ENCODE data around the gene KIFC1. TPM values are rescaled to one million over a fixed set of nuclear protein-coding genes. Genes with fewer than 3 reads are reported as not detected.

Gene KIFC1, protein sequence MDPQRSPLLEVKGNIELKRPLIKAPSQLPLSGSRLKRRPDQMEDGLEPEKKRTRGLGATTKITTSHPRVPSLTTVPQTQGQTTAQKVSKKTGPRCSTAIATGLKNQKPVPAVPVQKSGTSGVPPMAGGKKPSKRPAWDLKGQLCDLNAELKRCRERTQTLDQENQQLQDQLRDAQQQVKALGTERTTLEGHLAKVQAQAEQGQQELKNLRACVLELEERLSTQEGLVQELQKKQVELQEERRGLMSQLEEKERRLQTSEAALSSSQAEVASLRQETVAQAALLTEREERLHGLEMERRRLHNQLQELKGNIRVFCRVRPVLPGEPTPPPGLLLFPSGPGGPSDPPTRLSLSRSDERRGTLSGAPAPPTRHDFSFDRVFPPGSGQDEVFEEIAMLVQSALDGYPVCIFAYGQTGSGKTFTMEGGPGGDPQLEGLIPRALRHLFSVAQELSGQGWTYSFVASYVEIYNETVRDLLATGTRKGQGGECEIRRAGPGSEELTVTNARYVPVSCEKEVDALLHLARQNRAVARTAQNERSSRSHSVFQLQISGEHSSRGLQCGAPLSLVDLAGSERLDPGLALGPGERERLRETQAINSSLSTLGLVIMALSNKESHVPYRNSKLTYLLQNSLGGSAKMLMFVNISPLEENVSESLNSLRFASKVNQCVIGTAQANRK
- total RNA-seq = 9.0 and 126 TPM in 2 replicates

DNA sequence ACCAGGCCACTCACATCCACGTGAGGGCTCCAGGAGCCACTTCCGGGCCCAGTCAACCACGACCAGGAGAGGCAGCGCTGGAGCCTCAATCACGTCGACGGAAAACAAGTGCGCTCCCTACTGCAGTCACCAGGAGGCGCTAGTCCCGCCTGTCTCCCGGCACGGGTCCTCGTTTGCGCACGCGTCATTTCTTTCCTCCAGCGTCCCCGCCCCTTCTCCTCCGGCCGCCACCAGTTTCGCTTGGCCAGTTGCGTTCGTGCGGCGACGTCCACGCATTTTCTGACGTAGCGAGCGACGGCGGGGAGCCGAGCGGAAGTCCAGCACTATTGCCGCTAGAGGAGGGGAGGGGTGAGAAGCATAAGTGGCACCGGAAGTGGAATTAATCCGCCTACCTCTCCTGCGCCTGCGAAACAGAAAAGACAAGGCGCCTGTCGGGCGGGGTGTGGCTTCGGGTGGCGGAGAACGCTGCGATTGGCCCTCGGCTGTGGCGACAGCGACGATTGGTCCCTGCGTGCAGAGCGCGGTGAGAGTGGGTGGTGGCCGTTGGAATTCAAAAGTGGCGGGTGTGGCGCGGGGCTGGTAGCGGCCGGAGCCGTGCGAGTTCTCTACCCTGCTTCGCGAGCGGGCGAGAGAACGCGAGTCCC lies at the start of gene KIFC1:
KIFC1 (plus strand) TSS at position 546 of the 644 bp plus-strand sequence. CDS start 163 bp downstream, outside the sequence.

DNA sequence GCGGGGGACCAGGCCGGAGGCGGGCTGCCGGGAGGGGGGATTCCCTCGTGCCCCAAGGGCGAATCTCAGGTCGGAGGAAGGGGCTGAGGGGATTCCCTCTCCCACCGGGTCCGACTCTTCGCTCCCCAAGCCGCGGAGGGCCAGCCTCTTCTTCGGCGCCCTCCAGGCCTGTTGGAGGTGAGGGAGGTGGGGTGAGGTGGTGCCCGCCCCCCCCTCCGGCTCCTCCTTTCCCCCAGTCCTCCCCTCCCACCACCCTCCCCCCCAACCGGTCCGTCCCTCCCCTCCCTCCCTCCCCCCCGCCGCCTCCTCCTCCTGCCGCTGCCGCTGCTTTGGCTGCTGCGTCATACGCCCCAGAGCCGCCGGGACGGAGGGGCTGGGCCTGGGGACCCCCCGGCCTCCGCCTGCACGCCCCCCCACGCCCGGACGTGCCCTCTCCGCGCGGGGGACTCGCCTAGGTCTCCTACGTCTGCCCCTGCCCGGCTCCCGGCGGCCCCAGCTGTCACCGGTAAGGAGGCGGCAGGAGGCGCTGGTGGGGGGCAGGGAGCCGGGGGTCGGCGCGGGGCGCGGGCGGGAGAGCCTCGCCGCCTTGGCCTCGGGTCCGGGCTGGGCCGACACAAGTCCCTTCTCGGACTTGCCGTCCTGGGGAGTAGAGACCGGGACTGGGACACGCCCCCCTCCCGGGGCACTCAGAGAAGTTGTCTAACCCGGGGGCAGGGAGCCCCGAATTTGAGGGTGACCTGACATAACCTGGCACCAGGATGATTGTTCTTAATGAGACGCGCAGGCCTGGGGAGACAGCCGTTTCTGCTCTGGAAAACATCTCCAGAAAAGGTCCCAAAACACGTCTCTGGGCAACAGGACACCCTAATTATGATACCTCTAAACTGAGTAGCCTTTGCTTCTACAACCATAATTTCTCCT lies 19.3 kb downstream of the KIFC1 start, which contains the start of gene PHF1:
PHF1 (plus strand) TSS at position 304 of the 921 bp plus-strand sequence. CDS start 1,250 bp downstream, outside the sequence.

DNA sequence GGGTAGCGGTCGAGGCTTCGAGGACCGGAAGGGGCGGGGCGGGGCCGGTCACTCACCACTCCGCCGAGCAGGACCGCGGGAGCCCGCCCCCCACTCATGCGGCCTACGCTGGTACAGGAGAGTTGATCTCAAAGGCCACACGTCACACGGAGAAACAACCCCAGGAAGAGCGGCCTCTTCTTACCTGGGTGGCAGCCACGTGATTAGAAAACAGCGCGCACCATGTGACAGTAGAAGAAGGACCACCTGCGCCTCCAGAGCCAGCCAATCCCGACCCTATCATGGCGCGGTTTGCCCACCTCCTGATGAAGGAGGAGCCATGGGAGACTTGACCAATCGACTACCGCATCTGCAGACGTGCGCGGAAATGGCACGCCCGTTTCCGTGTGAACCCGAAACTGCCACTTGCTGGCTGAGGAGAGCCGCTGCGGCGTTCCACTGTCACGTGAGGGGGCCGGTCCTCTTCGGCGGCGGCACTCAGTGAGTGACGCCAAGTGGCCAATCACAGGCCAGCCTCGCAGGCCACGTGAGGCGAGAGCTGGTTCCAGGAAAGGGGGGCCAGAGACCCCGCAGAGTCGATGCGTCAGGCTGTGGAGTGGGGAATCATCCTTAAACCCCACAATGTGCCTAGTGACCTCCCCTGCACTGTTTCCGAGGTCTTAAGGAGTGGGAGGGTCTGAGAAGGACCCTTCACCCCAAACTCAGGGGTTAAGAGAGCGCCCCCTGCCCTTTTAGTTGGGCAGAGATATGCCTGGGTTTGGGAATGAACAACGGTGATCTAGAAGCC lies 26.5 kb downstream of the KIFC1 start, which contains the start of gene CUTA:
CUTA (minus strand) TSS at position 205 of the 787 bp plus-strand sequence; CDS start at position 98, 107 bp downstream.

DNA sequence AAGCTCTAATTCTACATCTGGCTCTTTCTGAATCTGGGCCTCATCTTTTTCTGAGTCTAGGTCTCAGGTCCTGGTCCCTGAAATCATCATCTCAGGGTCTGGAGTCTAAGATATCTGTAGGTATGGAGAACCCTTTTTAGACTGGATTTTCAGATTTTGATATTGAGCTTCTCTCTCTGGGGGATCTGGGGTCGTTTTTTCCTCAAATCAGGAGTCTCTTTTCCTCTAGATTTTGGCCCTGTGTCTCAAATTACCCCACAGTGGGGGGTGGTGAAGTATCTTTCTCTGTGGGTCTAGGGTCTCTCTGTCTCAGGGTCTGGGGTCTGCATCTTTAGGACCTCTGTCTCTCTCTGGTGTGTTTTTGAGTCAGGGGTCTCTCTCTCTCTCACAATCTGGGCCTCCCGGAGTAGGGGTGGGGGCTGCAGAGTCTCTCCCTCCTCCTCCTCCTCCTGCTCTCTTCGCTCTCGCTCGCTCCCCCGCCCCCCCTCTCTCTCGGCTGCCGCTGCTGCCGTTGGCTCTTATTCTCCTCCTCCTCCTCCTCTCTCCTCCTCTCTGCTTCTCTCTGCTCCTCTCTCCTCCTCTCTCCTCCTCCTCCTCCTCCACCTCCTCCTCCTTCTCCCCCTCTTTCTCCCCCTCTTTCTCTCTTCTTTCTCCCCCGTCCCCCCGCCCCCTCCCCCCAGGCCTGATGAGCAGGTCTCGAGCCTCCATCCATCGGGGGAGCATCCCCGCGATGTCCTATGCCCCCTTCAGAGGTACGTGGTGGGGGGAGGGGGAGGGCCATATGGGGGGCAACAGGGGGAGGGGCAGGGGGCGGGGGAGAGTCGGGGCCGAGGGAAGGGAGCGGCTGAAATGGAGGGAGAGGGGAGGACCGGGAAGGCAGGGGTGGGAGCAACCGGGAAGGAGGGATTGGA lies 28.2 kb downstream of the KIFC1 start, which contains the start of gene SYNGAP1:
SYNGAP1 (plus strand) TSS at position 486 of the 911 bp plus-strand sequence; CDS start at position 686, 200 bp downstream.

DNA sequence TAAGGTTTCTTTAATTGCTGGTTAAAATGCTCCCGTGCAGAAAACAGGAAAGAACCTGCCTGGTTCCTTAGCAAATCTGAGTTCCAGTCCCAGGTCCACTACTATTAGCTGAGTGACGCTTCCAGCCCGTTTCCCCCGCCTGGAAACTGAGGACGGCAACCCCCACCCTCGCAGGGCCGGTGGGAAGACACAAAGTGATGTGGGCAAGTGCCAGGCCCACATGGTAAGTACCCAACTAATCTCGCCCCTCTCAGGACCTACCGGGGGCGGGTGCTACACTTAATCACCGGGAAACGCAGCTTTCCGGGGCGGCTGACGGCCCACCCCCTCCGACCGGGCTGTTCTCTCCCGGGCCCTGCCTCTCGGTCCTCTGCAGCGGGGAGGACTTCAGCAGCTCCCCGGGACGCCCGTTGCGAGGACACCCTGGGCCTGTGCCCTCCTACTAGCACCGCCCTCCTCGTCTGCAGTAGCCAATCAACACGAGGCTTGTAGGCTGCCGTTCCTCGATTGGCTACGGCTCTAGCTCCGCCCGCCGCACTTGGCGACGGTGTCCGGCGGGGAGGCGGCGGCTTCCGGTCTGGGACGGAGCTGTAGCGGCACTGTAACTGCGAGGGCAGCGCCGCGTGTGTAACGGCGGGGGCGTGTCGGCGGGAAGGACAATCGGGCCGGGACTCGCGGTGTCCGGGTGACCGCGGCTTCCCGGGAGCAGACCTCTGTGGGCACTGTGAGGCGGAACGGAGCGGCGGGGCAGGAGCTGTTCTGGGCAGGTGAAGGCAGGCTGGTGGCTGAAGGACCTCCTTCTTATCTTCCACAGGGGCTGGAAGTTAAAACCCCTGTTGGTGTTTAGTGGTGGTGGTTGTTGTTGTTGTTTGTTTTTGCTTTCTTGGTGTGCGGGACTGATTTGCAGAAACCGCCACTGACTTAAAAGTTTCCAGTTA lies 62.7 kb downstream of the KIFC1 start, which contains the start of gene ZBTB9:
ZBTB9 (plus strand) TSS at position 568 of the 938 bp plus-strand sequence. CDS start 525 bp downstream, outside the sequence.

Other genes starting within 250 kb of the KIFC1 start
- gene COL11A2, start 199.4 kb upstream of the KIFC1 start, total RNA-seq = 0.33 and 0.63 TPM in 2 replicates
- gene RXRB, start 191.2 kb upstream of the KIFC1 start, total RNA-seq = 17.8 and 24.0 TPM in 2 replicates
- 107 and 109 TPM in 2 replicates for gene SLC39A7, start 191.0 kb upstream of the KIFC1 start, total RNA-seq
- gene HSD17B8, start 187.2 kb upstream of the KIFC1 start, total RNA-seq = 17.4 and 30.6 TPM in 2 replicates
- gene RING1, start 183.3 kb upstream of the KIFC1 start, total RNA-seq = 18.4 and 27.4 TPM in 2 replicates
- gene VPS52, start 119.9 kb upstream of the KIFC1 start, total RNA-seq = 33.6 and 34.9 TPM in 2 replicates
- 2,376 and 3,028 TPM in 2 replicates for gene RPS18, start 119.7 kb upstream of the KIFC1 start, total RNA-seq
- gene B3GALT4, start 114.7 kb upstream of the KIFC1 start, total RNA-seq = 3.7 and 16.6 TPM in 2 replicates
- 45.5 and 86.5 TPM in 2 replicates for gene WDR46, start 102.6 kb upstream of the KIFC1 start, total RNA-seq
- 39.6 and 67.3 TPM in 2 replicates for gene PFDN6, start 102.2 kb upstream of the KIFC1 start, total RNA-seq
- gene RGL2, start 92.9 kb upstream of the KIFC1 start, total RNA-seq = 27.1 and 50.1 TPM in 2 replicates
- gene TAPBP, start 77.7 kb upstream of the KIFC1 start, total RNA-seq = 182 and 475 TPM in 2 replicates
- 14.3 and 27.6 TPM in 2 replicates for gene ZBTB22, start 74.1 kb upstream of the KIFC1 start, total RNA-seq
- 27.1 and 41.7 TPM in 2 replicates for gene DAXX, start 68.9 kb upstream of the KIFC1 start, total RNA-seq
- gene PHF1, start 19.2 kb downstream of the KIFC1 start, total RNA-seq = 22.3 and 28.0 TPM in 2 replicates
- 267 and 351 TPM in 2 replicates for gene CUTA, start 26.3 kb downstream of the KIFC1 start, total RNA-seq
- gene SYNGAP1, start 28.2 kb downstream of the KIFC1 start, total RNA-seq = 2.3 and 8.4 TPM in 2 replicates
- 6.0 and 7.1 TPM in 2 replicates for gene ZBTB9, start 62.8 kb downstream of the KIFC1 start, total RNA-seq
- 20.8 and 25.3 TPM in 2 replicates for gene BAK1, start 188.5 kb downstream of the KIFC1 start, total RNA-seq
- 72.2 and 91.1 TPM in 2 replicates for gene ITPR3, start 229.5 kb downstream of the KIFC1 start, total RNA-seq